MCF 10A (cell line): Measurements from ENCODE around the gene LIG1. TPM values are rescaled to one million over a fixed set of nuclear protein-coding genes. Genes with fewer than 3 reads are reported as not detected.

ENCODE experiments used
- BruUV-seq: library from RNA; stranded (reverse); fragments of 400-500 nt; replicated peaks from 2 replicates; lab custom pipeline; 2021; lab: Mats Ljungman, UMichigan
- CTCF ChIA-PET: fragments of 300-600 bp; sonication (Branson Sonifier 250); formaldehyde crosslinking; extraction: SDS; loops from one replicate; lab custom pipeline; 2021; ENCODE audit warnings: antibody characterized with exemption, inconsistent platforms; lab: Yijun Ruan, JAX
- POLR2A ChIA-PET: fragments of 300-600, 350-650 bp; sonication (Branson Sonifier 250); formaldehyde crosslinking; extraction: SDS; loops from one replicate; lab custom pipeline; 2020; ENCODE audit warnings: antibody characterized with exemption, inconsistent platforms; lab: Yijun Ruan, JAX
- DNase-seq: peaks from one replicate; pipeline ENCODE4 v3.0.0-alpha.2; 2018; ENCODE audit not compliant: unreplicated experiment
- H3K27ac Mint-ChIP-seq: one replicate; pipeline ENCODE4 v1.8.0; 2022; ENCODE audit warnings: mild to moderate bottlenecking, low read depth, mixed read lengths; ENCODE audit not compliant: unreplicated experiment
- H3K27me3 Mint-ChIP-seq: one replicate; pipeline ENCODE4 v1.8.0; 2022; ENCODE audit warnings: mixed read lengths; ENCODE audit not compliant: insufficient read depth, unreplicated experiment
- H3K36me3 Mint-ChIP-seq: one replicate; pipeline ENCODE4 v1.8.0; 2022; ENCODE audit warnings: mild to moderate bottlenecking, moderate library complexity, mixed read lengths; ENCODE audit not compliant: insufficient read depth, unreplicated experiment
- H3K4me1 Mint-ChIP-seq: one replicate; pipeline ENCODE4 v1.8.0; 2022; ENCODE audit warnings: mixed read lengths; ENCODE audit not compliant: insufficient read depth, unreplicated experiment
- H3K4me3 Mint-ChIP-seq: one replicate; pipeline ENCODE4 v1.8.0; 2022; ENCODE audit warnings: mild to moderate bottlenecking, moderate library complexity, mixed read lengths; ENCODE audit not compliant: unreplicated experiment
- H3K9me3 Mint-ChIP-seq: one replicate; pipeline ENCODE4 v1.8.0; 2022; ENCODE audit warnings: mixed read lengths; ENCODE audit not compliant: unreplicated experiment
- intact Hi-C: fragments of 100-400 bp; cut with micrococcal nuclease; formaldehyde crosslinking; loops from 2 replicates; pipeline ENCODE4 v1.14.1; 2022
- total RNA-seq: library from RNA; stranded (reverse); gene quantifications from 2 replicates; pipeline ENCODE4 v1.2.3, GENCODE V29; 2022
- TF ChIP-seq, protein P1 (sequence below): fragments of 200-600 bp; IDR thresholded peaks from one replicate; pipeline ENCODE4 v1.8.0; 2022; ENCODE audit warnings: antibody characterized with exemption, mild to moderate bottlenecking; ENCODE audit not compliant: unreplicated experiment

The LIG1 gene
- total RNA-seq, 1 experiment from 2014 or later = 14.6 TPM

GRCh38 chr19:48139053-48139452 is 31.1 kb downstream of the LIG1 start:
- TF ChIP-seq, protein P1, sequence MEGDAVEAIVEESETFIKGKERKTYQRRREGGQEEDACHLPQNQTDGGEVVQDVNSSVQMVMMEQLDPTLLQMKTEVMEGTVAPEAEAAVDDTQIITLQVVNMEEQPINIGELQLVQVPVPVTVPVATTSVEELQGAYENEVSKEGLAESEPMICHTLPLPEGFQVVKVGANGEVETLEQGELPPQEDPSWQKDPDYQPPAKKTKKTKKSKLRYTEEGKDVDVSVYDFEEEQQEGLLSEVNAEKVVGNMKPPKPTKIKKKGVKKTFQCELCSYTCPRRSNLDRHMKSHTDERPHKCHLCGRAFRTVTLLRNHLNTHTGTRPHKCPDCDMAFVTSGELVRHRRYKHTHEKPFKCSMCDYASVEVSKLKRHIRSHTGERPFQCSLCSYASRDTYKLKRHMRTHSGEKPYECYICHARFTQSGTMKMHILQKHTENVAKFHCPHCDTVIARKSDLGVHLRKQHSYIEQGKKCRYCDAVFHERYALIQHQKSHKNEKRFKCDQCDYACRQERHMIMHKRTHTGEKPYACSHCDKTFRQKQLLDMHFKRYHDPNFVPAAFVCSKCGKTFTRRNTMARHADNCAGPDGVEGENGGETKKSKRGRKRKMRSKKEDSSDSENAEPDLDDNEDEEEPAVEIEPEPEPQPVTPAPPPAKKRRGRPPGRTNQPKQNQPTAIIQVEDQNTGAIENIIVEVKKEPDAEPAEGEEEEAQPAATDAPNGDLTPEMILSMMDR = no peak
- Mint-ChIP-seq H3K4me3 (no peak overlapping the region), H3K4me1 (no peaks in the 10 kb centered on the region), H3K9me3 (no peaks in the 10 kb centered on the region), H3K27ac (peak overlapping the region; percentile 67), H3K36me3 (peaks cover 11% of the 10 kb centered on the region), H3K27me3 (no peaks in the 10 kb centered on the region)
- intact Hi-C loops = no loop called here
- no peak for DNase-seq
- no TSS peak for BruUV-seq
- ChIA-PET CTCF (no interaction called here), POLR2A (no interaction called here)

DNA sequence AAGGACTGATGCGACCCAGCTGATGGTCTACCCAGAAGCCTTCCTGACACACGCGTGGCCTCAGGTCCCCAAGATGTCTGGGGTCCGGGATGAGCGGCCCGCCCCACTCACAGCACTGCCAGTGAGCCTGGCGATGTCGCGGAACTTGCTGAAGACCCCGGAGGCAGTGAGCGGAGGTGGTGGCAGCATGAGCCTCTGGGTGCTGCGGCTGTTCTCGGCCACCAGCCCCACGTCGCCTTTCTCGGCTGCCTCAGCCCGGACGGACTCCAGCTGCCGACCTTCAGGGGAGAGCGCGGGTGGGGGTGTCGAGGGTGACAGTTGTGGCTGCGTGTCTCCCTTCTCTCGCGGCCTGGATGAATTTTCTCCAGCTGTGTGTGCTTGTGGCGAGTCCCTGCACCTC is 32.7 kb downstream of the LIG1 start:
- TF ChIP-seq, protein P1 = no peak
- DNase-seq = no peak
- Mint-ChIP-seq H3K27ac (no peak overlapping the region), H3K4me1 (no peaks in the 10 kb centered on the region), H3K9me3 (no peaks in the 10 kb centered on the region), H3K4me3 (no peak overlapping the region), H3K36me3 (peaks cover 17% of the 10 kb centered on the region), H3K27me3 (no peaks in the 10 kb centered on the region)
- POLR2A ChIA-PET = interaction anchor here (0.7 kb wide), 1 partner anchor 13 kb away, joined by 3 read pairs; no protein-coding TSS in a partner anchor
- intact Hi-C loops = no loop called here
- no TSS peak for BruUV-seq
- CTCF ChIA-PET = interaction anchor here (0.7 kb wide), 1 partner anchor 175 kb away, joined by 3 read pairs; no protein-coding TSS in a partner anchor

DNA sequence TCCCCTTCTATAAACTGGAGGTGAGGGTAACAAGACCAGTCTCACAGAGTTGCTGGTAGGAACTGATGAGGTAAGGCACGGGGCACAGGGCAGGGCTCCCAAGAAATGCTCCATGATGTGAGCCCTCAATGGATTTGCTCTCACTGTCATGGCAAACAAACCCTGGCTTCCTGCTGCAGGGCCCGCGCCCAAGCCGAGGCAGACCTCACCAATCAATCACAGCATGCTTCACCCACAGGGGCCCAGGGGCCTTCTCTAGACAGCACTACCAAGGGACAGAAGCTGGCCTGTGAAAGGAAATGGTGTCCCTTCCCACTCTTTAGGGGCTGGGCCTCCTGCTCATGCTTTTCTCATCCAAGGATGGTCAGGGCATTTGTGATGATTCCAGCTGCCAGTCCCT is 33.6 kb downstream of the LIG1 start:
- CTCF ChIA-PET = no interaction called here
- H3K36me3 Mint-ChIP-seq = peaks cover 17% of the 10 kb centered on the region
- BruUV-seq = no TSS peak
- POLR2A ChIA-PET = no interaction called here
- TF ChIP-seq, protein P1 = no peak
- H3K27ac Mint-ChIP-seq = no peak overlapping the region
- intact Hi-C loops = no loop called here
- H3K4me3 Mint-ChIP-seq = no peak overlapping the region
- no peaks in the 10 kb centered on the region for H3K9me3 Mint-ChIP-seq
- no peaks in the 10 kb centered on the region for H3K4me1 Mint-ChIP-seq
- no peaks in the 10 kb centered on the region for H3K27me3 Mint-ChIP-seq
- no peak for DNase-seq

- DNase-seq = peak; percentile 14
- Mint-ChIP-seq H3K36me3 (peaks cover 17% of the 10 kb centered on the region), H3K4me1 (no peaks in the 10 kb centered on the region), H3K4me3 (no peak overlapping the region), H3K27ac (no peak overlapping the region), H3K9me3 (no peaks in the 10 kb centered on the region), H3K27me3 (no peaks in the 10 kb centered on the region)
- CTCF ChIA-PET = no interaction called here
- TF ChIP-seq, protein P1 = no peak
- no TSS peak for BruUV-seq
- intact Hi-C loops = no loop called here
- POLR2A ChIA-PET = interaction anchor here (0.6 kb wide), 1 partner anchor 336 kb away, joined by 3 read pairs; no protein-coding TSS in a partner anchor
These were observed 34.7 kb downstream of the LIG1 start for GRCh38 chr19:48135411-48135810.
